ENCODE results near the gene YWHAE.

GRCh38 chr17:1344521-1344920, 55.5 kb downstream of the YWHAE start:
- TF ChIP-seq EZH2phosphoT487 (IDR thresholded peaks at IDR 0.05; ENCODE audit: borderline replicate concordance, low read depth, low read length) (no peak), CTCF (conservative IDR thresholded peaks at IDR 0.05; ENCODE audit: low read length) (no peak)
